WTC11 (cell line): Measurements from ENCODE around the gene NRIP3.

Source experiments
- ATF6 ChIP-seq: sonication (generic); formaldehyde crosslinking; IDR thresholded peaks from 2 replicates; pipeline ENCODE4 v1.8.1; 2023; ENCODE audit warnings: mild to moderate bottlenecking, missing genetic modification reagents
- CTCF ChIP-seq: fragments of 200-600 bp; IDR thresholded peaks from 2 replicates; pipeline ENCODE4 v1.8.0; 2022; ENCODE audit warnings: antibody characterized with exemption
- ELF4 ChIP-seq: sonication (generic); formaldehyde crosslinking; IDR thresholded peaks from 2 replicates; pipeline ENCODE4 v1.8.1; 2022; ENCODE audit warnings: low read depth, mild to moderate bottlenecking, moderate library complexity, missing genetic modification reagents
- FOXP1 ChIP-seq: sonication (generic); formaldehyde crosslinking; IDR thresholded peaks from 2 replicates; pipeline ENCODE4 v1.8.0; 2022; ENCODE audit warnings: missing genetic modification reagents, mild to moderate bottlenecking, moderate library complexity, borderline replicate concordance
- NR1H2 ChIP-seq: sonication (generic); formaldehyde crosslinking; IDR thresholded peaks from 2 replicates; pipeline ENCODE4 v1.9.0; 2021; ENCODE audit warnings: mild to moderate bottlenecking, moderate library complexity, missing genetic modification reagents
- NR2C2 ChIP-seq: sonication (generic); formaldehyde crosslinking; IDR thresholded peaks from 2 replicates; pipeline ENCODE4 v1.8.0; 2022; ENCODE audit warnings: mild to moderate bottlenecking, missing genetic modification reagents
- TF ChIP-seq, protein P1 (sequence below): sonication (generic); formaldehyde crosslinking; IDR thresholded peaks from 2 replicates; pipeline ENCODE4 v1.8.1; 2023; ENCODE audit warnings: mild to moderate bottlenecking, missing genetic modification reagents, moderate library complexity

DNA sequence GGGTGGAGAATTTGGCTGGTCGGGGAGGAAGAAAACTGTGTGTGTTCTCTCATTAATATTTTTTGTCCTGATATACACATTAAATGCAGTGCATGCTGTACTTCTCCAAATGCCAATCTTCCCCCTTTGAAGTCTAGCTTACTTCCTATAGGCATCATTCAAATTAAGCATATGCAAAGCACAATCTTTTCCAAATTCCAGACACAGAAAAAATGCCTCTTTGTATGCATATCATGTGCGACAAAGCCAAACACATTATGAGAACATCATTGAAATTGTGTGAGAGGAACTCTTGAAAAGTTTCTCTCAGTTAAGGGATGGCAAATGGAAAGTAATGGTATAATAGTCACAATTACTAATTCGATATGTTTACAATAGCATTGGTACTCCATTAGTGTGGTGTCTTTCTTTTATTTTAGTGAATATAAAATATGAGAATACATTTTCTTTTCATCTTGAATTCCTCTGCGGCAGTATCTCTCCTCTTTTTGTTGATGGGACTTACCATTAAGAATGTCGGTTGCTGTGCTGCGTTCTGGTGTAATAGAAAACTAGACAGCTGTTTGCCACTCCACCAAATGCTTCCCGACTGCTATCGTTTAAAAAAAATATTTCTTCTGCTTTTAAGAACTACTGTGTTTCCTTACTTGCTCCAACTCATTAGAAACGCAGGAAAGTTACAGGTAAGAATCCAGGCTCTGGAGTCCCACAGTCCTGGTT lies 19.3 kb upstream of the NRIP3 start:
- TF ChIP-seq CTCF (no peak), ELF4 (CRISPR knock-in tag) (no peak), FOXP1 (CRISPR knock-in tag) (no peak), NR1H2 (CRISPR knock-in tag) (no peak), NR2C2 (CRISPR knock-in tag) (no peak), ATF6 (no peak)
- TF ChIP-seq, protein P1, sequence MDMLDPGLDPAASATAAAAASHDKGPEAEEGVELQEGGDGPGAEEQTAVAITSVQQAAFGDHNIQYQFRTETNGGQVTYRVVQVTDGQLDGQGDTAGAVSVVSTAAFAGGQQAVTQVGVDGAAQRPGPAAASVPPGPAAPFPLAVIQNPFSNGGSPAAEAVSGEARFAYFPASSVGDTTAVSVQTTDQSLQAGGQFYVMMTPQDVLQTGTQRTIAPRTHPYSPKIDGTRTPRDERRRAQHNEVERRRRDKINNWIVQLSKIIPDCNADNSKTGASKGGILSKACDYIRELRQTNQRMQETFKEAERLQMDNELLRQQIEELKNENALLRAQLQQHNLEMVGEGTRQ (CRISPR knock-in tag) = no peak
